NCI-H526 treated with DMSO at 0.1 percent for 48 hours (cell line): ENCODE data around the gene TC2N.
"Not testable (repeated sequence)": the region's sequence is repeated elsewhere in the genome, so short reads cannot be mapped to it uniquely, and the experiment has no call there.

ENCODE experiments used
- DNase-seq: peaks from one replicate; lab custom pipeline; 2025; lab: John Stamatoyannopoulos, UW

TC2N gene

GRCh38 chr14:91889477-91890211, 22.3 kb upstream of the TC2N start:
- no peak for DNase-seq

- no peak for DNase-seq
These were observed 21.5 kb upstream of the TC2N start for GRCh38 chr14:91888641-91889476.

- no peak for DNase-seq
These were observed 19.6 kb upstream of the TC2N start for GRCh38 chr14:91886961-91887360.

- no peak for DNase-seq
These were observed 18.5 kb upstream of the TC2N start for GRCh38 chr14:91885839-91886238.

- no peak for DNase-seq
These were observed 17.9 kb upstream of the TC2N start for GRCh38 chr14:91885113-91885712.

- DNase-seq: no peak
These were observed 17.3 kb upstream of the TC2N start for GRCh38 chr14:91884664-91885063.

- DNase-seq: no peak
These were observed 16.4 kb upstream of the TC2N start for GRCh38 chr14:91883753-91884152.

GRCh38 chr14:91882776-91883175, 15.4 kb upstream of the TC2N start:
- DNase-seq: no peak

- DNase-seq: no peak
These were observed 15.0 kb upstream of the TC2N start for GRCh38 chr14:91882369-91882768.

GRCh38 chr14:91879196-91879595, 11.9 kb upstream of the TC2N start:
- DNase-seq: no peak

- DNase-seq: no peak
These were observed 10.9 kb upstream of the TC2N start for GRCh38 chr14:91878274-91878673.

GRCh38 chr14:91877376-91877915, 10.1 kb upstream of the TC2N start:
- no peak for DNase-seq

GRCh38 chr14:91876492-91876891, 9.2 kb upstream of the TC2N start:
- DNase-seq: no peak

GRCh38 chr14:91875525-91876286, 8.4 kb upstream of the TC2N start:
- DNase-seq: no peak

GRCh38 chr14:91873471-91874415, 6.4 kb upstream of the TC2N start:
- no peak for DNase-seq

- no peak for DNase-seq
These were observed 5.5 kb upstream of the TC2N start for GRCh38 chr14:91872517-91873470.

GRCh38 chr14:91872011-91872501, 4.7 kb upstream of the TC2N start:
- DNase-seq: no peak

- not testable (repeated sequence) for DNase-seq
These were observed 4.1 kb upstream of the TC2N start for GRCh38 chr14:91871401-91871800.

GRCh38 chr14:91870890-91871289, 3.6 kb upstream of the TC2N start:
- DNase-seq: no peak
